Right atrium auricular region (tissue), 2 donors: ENCODE results near the gene TBC1D16. TPM values are rescaled to one million over a fixed set of nuclear protein-coding genes. Genes with fewer than 3 reads are reported as not detected.

Experiments used
- DNase-seq: peaks from one replicate; pipeline ENCODE4 v3.0.0-alpha.2; 2019; ENCODE audit warnings: low spot score
- H3K27ac ChIP-seq, 2 donors: fragments of 200-600 bp; sonication (generic); 1 replicate in 1 of 2; 2 replicates in 1 of 2; pipeline ENCODE4 v1.5.1; 2016 to 2019
- H3K27me3 ChIP-seq, 2 donors: fragments of 200-600 bp; sonication (generic); one replicate each; pipeline versions ENCODE4 v1.5.1 to v1.6.0; 2017 to 2019
- H3K36me3 ChIP-seq: fragments of 200-600 bp; sonication (generic); one replicate; pipeline ENCODE4 v1.5.1; 2016
- H3K4me1 ChIP-seq, 2 donors: fragments of 200-600 bp; sonication (generic); one replicate each; pipeline versions ENCODE4 v1.5.1 to v1.6.0; 2017 to 2019
- H3K4me3 ChIP-seq, 2 donors: fragments of 200-600 bp; sonication (generic); 1 replicate in 1 of 2; 2 replicates in 1 of 2; pipeline ENCODE4 v1.5.1; 2017 to 2019; ENCODE audit warnings: mild to moderate bottlenecking in 1 of 2, moderate library complexity in 1 of 2
- H3K9me3 ChIP-seq, 2 donors: fragments of 200-600 bp; sonication (generic); one replicate each; pipeline ENCODE4 v1.5.1; 2019
- total RNA-seq, 2 donors: library from RNA; depleted of rRNA; stranded (reverse); fragments of >200 nt; gene quantifications; one replicate each; pipeline ENCODE4 v1.1.0, GENCODE V29; 2016
- TF ChIP-seq, protein P1 (sequence below), 2 donors: fragments of 200-600 bp; sonication (generic); IDR thresholded peaks; one replicate each; pipeline ENCODE4 v1.5.1; 2019; ENCODE audit warnings: antibody characterized with exemption in 2 of 2

Gene TBC1D16
- total RNA-seq, 2 donors from 2014 or later, result 9.8 to 19.4 TPM

- H3K4me1 ChIP-seq, result peaks cover 0 to 40% of the 10 kb centered on the region in 2 donors
- H3K4me3 ChIP-seq, result no peak overlapping the region
- no peak overlapping the region for H3K27ac ChIP-seq
- DNase-seq, result no peak
- no peaks in the 10 kb centered on the region for H3K36me3 ChIP-seq
- H3K27me3 ChIP-seq, result no peaks in the 10 kb centered on the region
- TF ChIP-seq, protein P1, sequence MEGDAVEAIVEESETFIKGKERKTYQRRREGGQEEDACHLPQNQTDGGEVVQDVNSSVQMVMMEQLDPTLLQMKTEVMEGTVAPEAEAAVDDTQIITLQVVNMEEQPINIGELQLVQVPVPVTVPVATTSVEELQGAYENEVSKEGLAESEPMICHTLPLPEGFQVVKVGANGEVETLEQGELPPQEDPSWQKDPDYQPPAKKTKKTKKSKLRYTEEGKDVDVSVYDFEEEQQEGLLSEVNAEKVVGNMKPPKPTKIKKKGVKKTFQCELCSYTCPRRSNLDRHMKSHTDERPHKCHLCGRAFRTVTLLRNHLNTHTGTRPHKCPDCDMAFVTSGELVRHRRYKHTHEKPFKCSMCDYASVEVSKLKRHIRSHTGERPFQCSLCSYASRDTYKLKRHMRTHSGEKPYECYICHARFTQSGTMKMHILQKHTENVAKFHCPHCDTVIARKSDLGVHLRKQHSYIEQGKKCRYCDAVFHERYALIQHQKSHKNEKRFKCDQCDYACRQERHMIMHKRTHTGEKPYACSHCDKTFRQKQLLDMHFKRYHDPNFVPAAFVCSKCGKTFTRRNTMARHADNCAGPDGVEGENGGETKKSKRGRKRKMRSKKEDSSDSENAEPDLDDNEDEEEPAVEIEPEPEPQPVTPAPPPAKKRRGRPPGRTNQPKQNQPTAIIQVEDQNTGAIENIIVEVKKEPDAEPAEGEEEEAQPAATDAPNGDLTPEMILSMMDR (IDR thresholded peaks at IDR 0.05), result no peak
- no peaks in the 10 kb centered on the region for H3K9me3 ChIP-seq
Observed at GRCh38 chr17:80072410-80072809, 36.7 kb upstream of the TBC1D16 start.

DNA sequence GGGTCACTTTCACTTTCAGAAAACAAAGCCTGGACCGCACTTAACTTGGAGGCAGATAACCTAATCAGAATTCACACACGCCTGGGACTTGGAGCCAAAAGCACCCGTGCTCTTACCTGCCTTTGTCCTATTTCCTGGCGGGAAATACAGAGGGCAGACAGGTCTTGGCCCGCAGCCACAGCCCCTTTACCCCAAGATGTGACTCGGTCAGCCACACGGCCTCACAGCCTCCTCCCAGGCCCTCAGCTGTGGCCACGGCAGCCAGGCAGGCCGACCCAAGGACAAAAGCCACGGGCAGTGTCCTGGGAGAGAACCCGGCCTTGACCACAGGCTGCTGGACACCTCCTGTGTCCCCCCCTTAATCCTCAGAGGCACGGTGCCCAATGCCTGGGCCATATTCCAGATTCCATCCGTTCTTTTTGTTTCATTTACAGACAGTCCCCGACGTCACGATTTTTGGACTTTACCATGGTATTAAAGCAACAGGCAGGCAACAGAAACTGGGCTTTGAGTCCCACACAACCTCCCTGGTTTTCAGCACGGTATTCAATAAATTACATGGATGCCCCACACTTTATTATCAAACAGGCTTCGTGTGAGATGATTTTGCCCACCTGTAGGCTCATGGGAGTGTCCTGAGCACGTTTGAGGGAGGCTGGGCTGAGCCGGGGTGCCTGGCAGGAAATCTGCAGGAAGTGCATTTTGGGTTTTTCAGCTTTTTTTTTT is 35.6 kb upstream of the TBC1D16 start:
- peak overlapping the region; percentile 84 to 87 for H3K27ac ChIP-seq
- TF ChIP-seq, protein P1 (IDR thresholded peaks at IDR 0.05), result no peak
- peak overlapping the region; percentile 16 to 49 for H3K4me3 ChIP-seq
- H3K27me3 ChIP-seq, result no peaks in the 10 kb centered on the region
- peaks cover 0 to 40% of the 10 kb centered on the region in 2 donors for H3K4me1 ChIP-seq
- DNase-seq, result peak; percentile 84
- H3K36me3 ChIP-seq, result no peaks in the 10 kb centered on the region
- H3K9me3 ChIP-seq, result no peaks in the 10 kb centered on the region

GRCh38 chr17:80070375-80071115 is 34.9 kb upstream of the TBC1D16 start:
- Histone ChIP-seq H3K36me3 (no peaks in the 10 kb centered on the region), H3K4me1 (peaks cover 0 to 40% of the 10 kb centered on the region in 2 donors), H3K9me3 (no peaks in the 10 kb centered on the region), H3K27ac (peak overlapping the region; percentile 84 to 87), H3K4me3 (peak overlapping the region; percentile 16 to 49), H3K27me3 (no peaks in the 10 kb centered on the region)
- DNase-seq, result no peak
- TF ChIP-seq, protein P1 (IDR thresholded peaks at IDR 0.05), result no peak

GRCh38 chr17:80068301-80069222 is 32.9 kb upstream of the TBC1D16 start:
- peak overlapping the region; percentile 50 to 84 for H3K27ac ChIP-seq
- no peaks in the 10 kb centered on the region for H3K9me3 ChIP-seq
- H3K27me3 ChIP-seq, result no peaks in the 10 kb centered on the region
- H3K4me1 ChIP-seq, result peaks cover 0 to 44% of the 10 kb centered on the region in 2 donors
- no peaks in the 10 kb centered on the region for H3K36me3 ChIP-seq
- peak; percentile 69 for DNase-seq
- TF ChIP-seq, protein P1 (IDR thresholded peaks at IDR 0.05), result no peak
- H3K4me3 ChIP-seq, result peak overlapping the region in 1 of 2 donors; percentile 4

DNA sequence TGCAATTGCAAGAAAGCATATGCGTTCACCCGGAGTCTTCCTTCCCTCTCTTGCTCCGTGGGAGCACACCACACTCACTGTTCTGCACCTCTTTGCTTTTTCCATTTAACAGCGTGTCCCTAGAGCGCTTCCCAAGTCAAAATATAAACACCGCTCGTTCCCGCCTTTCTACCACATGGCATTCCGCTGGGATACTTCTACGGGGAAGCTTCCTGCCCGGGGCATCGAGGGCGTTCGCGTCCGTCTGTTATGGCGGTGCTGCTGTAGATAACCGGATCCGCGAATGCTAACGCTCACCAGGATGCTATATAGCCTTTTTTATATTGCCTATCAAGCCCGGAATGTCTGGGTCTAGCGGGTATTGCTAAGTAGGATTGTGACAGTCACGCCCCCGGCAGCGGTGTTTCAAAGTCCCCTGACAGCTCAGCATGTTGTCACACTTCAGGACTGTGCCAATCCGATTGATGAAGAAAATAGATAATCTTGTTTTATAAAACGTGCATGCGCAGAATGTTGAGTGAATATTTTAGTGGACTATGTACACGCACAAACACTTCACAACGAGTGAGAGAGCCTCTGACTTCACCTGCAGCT is 31.8 kb upstream of the TBC1D16 start:
- Histone ChIP-seq H3K27me3 (no peaks in the 10 kb centered on the region), H3K9me3 (no peaks in the 10 kb centered on the region), H3K36me3 (no peaks in the 10 kb centered on the region), H3K4me1 (peaks cover 0 to 44% of the 10 kb centered on the region in 2 donors), H3K27ac (no peak overlapping the region), H3K4me3 (no peak overlapping the region)
- DNase-seq, result no peak
- TF ChIP-seq, protein P1 (IDR thresholded peaks at IDR 0.05), result no peak
